Testis (tissue), 3 donors: ENCODE measurements around the gene PRDM2. TPM values are rescaled to one million over a fixed set of nuclear protein-coding genes. Genes with fewer than 3 reads are reported as not detected.
A peak's percentile ranks its signal among the peaks of the same experiment; 100 is the strongest.

Experiments
- DNase-seq: peaks from one replicate; pipeline ENCODE4 v3.0.0-alpha.2; 2019
- H3K27ac ChIP-seq, 2 donors: fragments of 200-600 bp; sonication (generic); one replicate each; pipeline ENCODE4 v1.5.1; 2019
- H3K27me3 ChIP-seq: fragments of 200-600 bp; sonication (generic); one replicate; pipeline ENCODE4 v1.5.1; 2019
- H3K36me3 ChIP-seq: fragments of 200-600 bp; sonication (generic); one replicate; pipeline ENCODE4 v1.5.1; 2017; ENCODE audit warnings: low read depth; ENCODE audit errors: missing control alignments
- H3K4me1 ChIP-seq: fragments of 200-600 bp; sonication (generic); one replicate; pipeline ENCODE4 v1.5.1; 2019
- H3K4me3 ChIP-seq, 2 donors: fragments of 200-600 bp; sonication (generic); one replicate each; pipeline ENCODE4 v1.5.1; 2017 to 2019
- H3K9me3 ChIP-seq: fragments of 200-600 bp; sonication (generic); one replicate; pipeline ENCODE4 v1.5.1; 2017
- CTCF ChIP-seq, 3 experiments: fragments of 450-650 bp in 2 of 3; fragments of 200-600 bp in 1 of 3; sonication (generic) in 1 of 3; IDR thresholded peaks; one replicate each; pipeline ENCODE4 v1.5.1; 2016 to 2019; ENCODE audit warnings: antibody characterized with exemption in 3 of 3, mild to moderate bottlenecking in 2 of 3, moderate library complexity in 1 of 3
- POLR2A ChIP-seq: fragments of 450-650 bp; IDR thresholded peaks from one replicate; pipeline ENCODE4 v1.6.1; 2017; ENCODE audit warnings: antibody characterized with exemption, mild to moderate bottlenecking, moderate library complexity
- WGBS, 2 donors: methylation state at CpG; one replicate each; pipeline ENCODE4 v1.1.5; 2018; 5-methylcytosine and 5-hydroxymethylcytosine counted together
- intact Hi-C: fragments of 100-400 bp; cut with DNase I; formaldehyde crosslinking; loops from one replicate; pipeline ENCODE4 v1.15.1; 2023; ENCODE audit warnings: low total_unique reads
- polyA plus RNA-seq: library from polyadenylated mRNA; stranded (reverse); fragments of 350-450 nt; fragmentation: Illumina TruSeq; extraction: RNeasy Lipid Tissue Mini Kit (QIAGEN cat#74804); gene quantifications from one replicate; pipeline ENCODE4 v1.2.3, GENCODE V29; 2014; ENCODE audit warnings: low read depth, low replicate concordance; ENCODE audit not compliant: insufficient read depth
- total RNA-seq, 2 donors: library from RNA; depleted of rRNA; stranded (reverse); fragments of >200 nt; gene quantifications; one replicate each; pipeline ENCODE4 v1.2.3, GENCODE V29; 2016

PRDM2 gene
- total and polyA plus RNA-seq, 3 donors from 2014 or later: 43.5 to 75.1 (median 55.5) TPM

DNA sequence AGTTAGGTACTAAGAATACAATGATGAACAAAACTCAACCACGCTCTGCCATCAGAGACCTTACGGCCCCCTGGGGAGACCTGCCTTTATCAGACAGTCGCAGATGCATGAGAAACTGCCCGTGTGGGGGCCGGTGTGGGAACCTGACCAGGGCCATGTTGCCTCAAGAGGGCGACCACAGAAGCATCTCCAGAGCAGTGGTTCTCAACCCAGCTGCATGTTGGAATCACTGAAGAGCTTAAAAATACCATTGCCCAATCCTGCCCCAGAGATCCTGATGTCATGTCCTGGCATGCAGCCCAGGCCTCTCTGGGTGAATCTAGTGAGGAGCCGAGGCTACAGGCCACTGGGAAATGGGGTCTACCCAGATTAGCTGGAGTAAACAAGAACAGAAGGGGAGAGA, 108.7 kb downstream of the PRDM2 start:
- Histone ChIP-seq H3K27me3 (no peaks in the 10 kb centered on the region), H3K4me3 (no peak overlapping the region), H3K27ac (no peak overlapping the region), H3K36me3 (no peaks in the 10 kb centered on the region), H3K4me1 (peaks cover 7% of the 10 kb centered on the region), H3K9me3 (no peaks in the 10 kb centered on the region)
- intact Hi-C loops: no loop called here
- 84 to 90% methylated on average over 7 of the region's 7 CpGs for WGBS, 2 donors
- TF ChIP-seq POLR2A (no peak), CTCF (IDR thresholded peaks at IDR 0.05) (no peak)
- no peak for DNase-seq

GRCh38 chr1:13809461-13810159, 109.6 kb downstream of the PRDM2 start:
- H3K4me3 ChIP-seq: no peak overlapping the region
- 90 to 94% methylated on average over 15 of the region's 15 CpGs for WGBS, 2 donors
- H3K36me3 ChIP-seq: no peaks in the 10 kb centered on the region
- no peaks in the 10 kb centered on the region for H3K9me3 ChIP-seq
- no peak for DNase-seq
- TF ChIP-seq CTCF (IDR thresholded peaks at IDR 0.05) (peak in 1 of 3 experiments; percentile 15), POLR2A (no peak)
- no peaks in the 10 kb centered on the region for H3K27me3 ChIP-seq
- H3K27ac ChIP-seq: no peak overlapping the region
- H3K4me1 ChIP-seq: peaks cover 15% of the 10 kb centered on the region
- intact Hi-C loops: no loop called here

DNA sequence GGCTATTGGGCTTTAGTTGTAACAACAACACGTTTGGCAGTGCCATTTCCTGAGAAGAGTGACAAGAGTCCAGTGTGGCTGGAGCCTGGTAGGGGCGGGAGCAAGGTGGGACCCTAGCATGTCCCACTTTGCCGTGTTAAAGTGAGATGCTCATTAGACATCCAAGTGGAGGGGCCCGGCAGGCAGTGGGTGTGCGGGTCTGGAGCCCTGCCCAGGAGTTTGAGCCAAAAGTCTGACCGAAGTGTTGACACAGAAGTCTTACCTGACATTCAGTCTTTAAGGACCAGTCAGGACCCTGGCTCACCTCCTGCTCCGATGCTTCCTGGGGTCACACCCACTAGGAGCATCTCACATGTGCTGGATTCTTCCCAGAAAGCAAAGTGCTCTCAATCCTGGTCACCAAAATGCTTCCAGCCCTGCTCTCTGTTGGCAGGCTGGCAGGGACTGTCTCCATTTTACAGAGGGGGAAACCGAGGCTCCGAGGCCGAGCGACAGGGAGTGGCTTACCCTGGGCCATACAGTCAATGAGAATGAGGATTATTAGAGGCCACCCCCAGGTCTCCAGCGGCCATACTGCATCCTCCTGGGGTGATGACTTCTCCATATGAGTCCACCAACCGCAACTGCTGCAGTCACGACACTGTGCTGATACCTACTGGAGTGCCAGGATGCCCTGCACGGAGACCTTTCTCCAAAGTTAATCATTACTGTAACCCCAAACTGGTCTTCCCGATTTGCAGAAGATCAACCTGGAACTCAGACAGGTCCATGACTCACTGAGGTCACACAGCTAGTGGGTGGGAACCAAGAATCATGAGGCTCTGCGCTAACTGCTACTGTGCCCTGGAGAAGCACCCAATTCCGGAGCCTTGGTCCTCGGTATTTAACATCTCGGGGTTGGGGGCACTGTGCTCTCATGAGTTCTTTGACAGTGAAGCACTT, 112.7 kb downstream of the PRDM2 start:
- Histone ChIP-seq H3K36me3 (no peaks in the 10 kb centered on the region), H3K27ac (no peak overlapping the region), H3K4me1 (peaks cover 17% of the 10 kb centered on the region), H3K4me3 (no peak overlapping the region), H3K27me3 (no peaks in the 10 kb centered on the region), H3K9me3 (no peaks in the 10 kb centered on the region)
- intact Hi-C loops: no loop called here
- TF ChIP-seq POLR2A: no peak
- 90 to 91% methylated on average over 17 to 20 of the region's 20 CpGs for WGBS, 2 donors
- no peak for DNase-seq

- H3K36me3 ChIP-seq: no peaks in the 10 kb centered on the region
- peaks cover 17% of the 10 kb centered on the region for H3K4me1 ChIP-seq
- TF ChIP-seq POLR2A (no peak), CTCF (IDR thresholded peaks at IDR 0.05) (peak; percentile 60 to 71 (median 64))
- H3K4me3 ChIP-seq: no peak overlapping the region
- no peak overlapping the region for H3K27ac ChIP-seq
- WGBS, 2 donors: 45 to 54% methylated on average over 13 to 17 of the region's 17 CpGs
- no peaks in the 10 kb centered on the region for H3K9me3 ChIP-seq
- peak; percentile 83 for DNase-seq
- no peaks in the 10 kb centered on the region for H3K27me3 ChIP-seq
- intact Hi-C loops: no loop called here
These were observed 113.5 kb downstream of the PRDM2 start for GRCh38 chr1:13813398-13814012.

GRCh38 chr1:13814131-13814530, 114.1 kb downstream of the PRDM2 start:
- peak; percentile 90 for DNase-seq
- TF ChIP-seq CTCF (IDR thresholded peaks at IDR 0.05): no peak
- no peak for TF ChIP-seq POLR2A

More at GRCh38 chr1:13814131-13814530, 114.1 kb downstream of the PRDM2 start:
- 27 to 43% methylated on average over 6 to 7 of the region's 7 CpGs for WGBS, 2 donors
- intact Hi-C loops: no loop called here
- Histone ChIP-seq H3K9me3 (no peaks in the 10 kb centered on the region), H3K36me3 (no peaks in the 10 kb centered on the region), H3K27ac (peak overlapping the region in 1 of 2 donors; percentile 30), H3K4me3 (no peak overlapping the region), H3K27me3 (no peaks in the 10 kb centered on the region), H3K4me1 (peaks cover 17% of the 10 kb centered on the region)
